Measurements from ENCODE around the gene WWTR1.

Gene WWTR1

GRCh38 chr3:149523512-149524299 lies 134.1 kb downstream of the WWTR1 start:
- DNase-seq, result no peak

- no peak for DNase-seq
Observed at GRCh38 chr3:149519912-149520311, 137.9 kb downstream of the WWTR1 start.

GRCh38 chr3:149516920-149517319 lies 140.9 kb downstream of the WWTR1 start:
- DNase-seq, result no peak

- DNase-seq, result no peak
Observed at GRCh38 chr3:149515249-149515648, 142.6 kb downstream of the WWTR1 start.

GRCh38 chr3:149514471-149514870 lies 143.4 kb downstream of the WWTR1 start:
- DNase-seq, result no peak

- peak; percentile 35 for DNase-seq
Observed at GRCh38 chr3:149512073-149512782, 145.6 kb downstream of the WWTR1 start.

GRCh38 chr3:149511040-149511626 lies 146.7 kb downstream of the WWTR1 start:
- DNase-seq, result no peak

- no peak for DNase-seq
Observed at GRCh38 chr3:149510480-149510879, 147.3 kb downstream of the WWTR1 start.

GRCh38 chr3:149509526-149509925 lies 148.3 kb downstream of the WWTR1 start:
- no peak for DNase-seq

GRCh38 chr3:149507491-149508324 lies 150.1 kb downstream of the WWTR1 start:
- DNase-seq, result no peak

- DNase-seq, result no peak
Observed at GRCh38 chr3:149506965-149507364, 150.9 kb downstream of the WWTR1 start.

GRCh38 chr3:149506540-149506939 lies 151.3 kb downstream of the WWTR1 start:
- DNase-seq, result no peak

- DNase-seq, result no peak
Observed at GRCh38 chr3:149502438-149502837, 155.4 kb downstream of the WWTR1 start.

- DNase-seq, result no peak
Observed at GRCh38 chr3:149501524-149501923, 156.3 kb downstream of the WWTR1 start.

GRCh38 chr3:149497966-149498670 lies 159.7 kb downstream of the WWTR1 start:
- DNase-seq, result no peak

GRCh38 chr3:149496891-149497290 lies 160.9 kb downstream of the WWTR1 start:
- no peak for DNase-seq

GRCh38 chr3:149495581-149496125 lies 162.2 kb downstream of the WWTR1 start:
- DNase-seq, result no peak

GRCh38 chr3:149494759-149495580 lies 162.9 kb downstream of the WWTR1 start:
- DNase-seq, result no peak

- DNase-seq, result no peak
Observed at GRCh38 chr3:149494022-149494758, 163.6 kb downstream of the WWTR1 start.

GRCh38 chr3:149493315-149494021 lies 164.4 kb downstream of the WWTR1 start:
- DNase-seq, result no peak

All from NCI-H524 treated with DMSO at 0.1 percent for 48 hours (cell line).